Measurements from ENCODE around the gene CYTH1.

DNA sequence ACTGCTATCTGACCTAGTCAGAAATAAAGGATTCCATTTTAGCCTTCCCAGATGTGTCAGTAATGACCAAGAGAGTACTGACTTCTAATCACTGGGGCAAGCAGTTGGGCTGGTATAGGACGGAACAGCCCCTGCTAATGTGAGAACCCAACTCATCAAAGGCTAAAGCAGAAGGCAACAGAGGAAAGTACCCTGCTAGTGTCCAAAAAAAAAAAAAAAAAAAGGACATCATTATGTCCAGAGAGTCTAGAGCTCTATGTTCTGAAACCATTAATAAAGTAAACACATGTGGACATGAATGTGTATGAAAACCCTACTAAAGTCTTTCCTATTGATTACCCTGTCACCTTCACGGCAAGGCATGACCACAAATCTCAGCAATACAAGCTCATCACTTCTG is 85.0 kb downstream of the CYTH1 start:
- TF ChIP-seq, protein P1, sequence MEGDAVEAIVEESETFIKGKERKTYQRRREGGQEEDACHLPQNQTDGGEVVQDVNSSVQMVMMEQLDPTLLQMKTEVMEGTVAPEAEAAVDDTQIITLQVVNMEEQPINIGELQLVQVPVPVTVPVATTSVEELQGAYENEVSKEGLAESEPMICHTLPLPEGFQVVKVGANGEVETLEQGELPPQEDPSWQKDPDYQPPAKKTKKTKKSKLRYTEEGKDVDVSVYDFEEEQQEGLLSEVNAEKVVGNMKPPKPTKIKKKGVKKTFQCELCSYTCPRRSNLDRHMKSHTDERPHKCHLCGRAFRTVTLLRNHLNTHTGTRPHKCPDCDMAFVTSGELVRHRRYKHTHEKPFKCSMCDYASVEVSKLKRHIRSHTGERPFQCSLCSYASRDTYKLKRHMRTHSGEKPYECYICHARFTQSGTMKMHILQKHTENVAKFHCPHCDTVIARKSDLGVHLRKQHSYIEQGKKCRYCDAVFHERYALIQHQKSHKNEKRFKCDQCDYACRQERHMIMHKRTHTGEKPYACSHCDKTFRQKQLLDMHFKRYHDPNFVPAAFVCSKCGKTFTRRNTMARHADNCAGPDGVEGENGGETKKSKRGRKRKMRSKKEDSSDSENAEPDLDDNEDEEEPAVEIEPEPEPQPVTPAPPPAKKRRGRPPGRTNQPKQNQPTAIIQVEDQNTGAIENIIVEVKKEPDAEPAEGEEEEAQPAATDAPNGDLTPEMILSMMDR (conservative IDR thresholded peaks at IDR 0.05; ENCODE audit: low read length): no peak
- no peak for TF ChIP-seq EZH2phosphoT487 (IDR thresholded peaks at IDR 0.05; ENCODE audit: borderline replicate concordance, low read depth, low read length)

Data from OCI-LY7 (cell line).